ENCODE results near the gene MAML3. TPM values are rescaled to one million over a fixed set of nuclear protein-coding genes. Genes with fewer than 3 reads are reported as not detected.
A peak's percentile ranks its signal among the peaks of the same experiment; 100 is the strongest.

The MAML3 gene
- total RNA-seq, 4 donors from 2014 or later, result 21.2 to 28.4 (median 22.1) TPM

- DNase-seq (ENCODE audit: low spot score in 2 of 2), result peak; percentile 63 to 90
- 63 to 70% methylated on average over 17 of the region's 17 CpGs for WGBS, 2 donors
- H3K4me3 ChIP-seq (ENCODE audit: low read depth, poor library complexity, severe bottlenecking), result no peak overlapping the region
These were observed 59.3 kb downstream of the MAML3 start for GRCh38 chr4:140094438-140095420.

GRCh38 chr4:140092094-140092851 is 61.7 kb downstream of the MAML3 start:
- no peak for TF ChIP-seq CTCF (IDR thresholded peaks at IDR 0.05)
- TF ChIP-seq POLR2A (IDR thresholded peaks at IDR 0.05), result no peak
- 25 to 30% methylated on average over 23 of the region's 23 CpGs for WGBS, 2 donors
- intact Hi-C loops (cut with DNase I; ENCODE audit: low total_unique reads), result no loop called here
- H3K4me3 ChIP-seq (ENCODE audit: low read depth, poor library complexity, severe bottlenecking), result no peak overlapping the region
- peak; percentile 26 to 88 for DNase-seq (ENCODE audit: low spot score in 2 of 2)

More at GRCh38 chr4:140094438-140095420, 59.3 kb downstream of the MAML3 start:
- intact Hi-C loops (cut with DNase I; ENCODE audit: low total_unique reads), result no loop called here
- TF ChIP-seq POLR2A (IDR thresholded peaks at IDR 0.05) (no peak), CTCF (IDR thresholded peaks at IDR 0.05) (no peak)

GRCh38 chr4:140091305-140091704 is 62.7 kb downstream of the MAML3 start:
- TF ChIP-seq CTCF (IDR thresholded peaks at IDR 0.05) (no peak), POLR2A (IDR thresholded peaks at IDR 0.05) (no peak)
- no peak overlapping the region for H3K4me3 ChIP-seq (ENCODE audit: low read depth, poor library complexity, severe bottlenecking)
- intact Hi-C loops (cut with DNase I; ENCODE audit: low total_unique reads), result no loop called here
- no peak for DNase-seq (ENCODE audit: low spot score in 2 of 2)

- no peak for DNase-seq (ENCODE audit: low spot score in 2 of 2)
- 55 to 59% methylated on average over 5 of the region's 5 CpGs for WGBS, 2 donors
- intact Hi-C loops (cut with DNase I; ENCODE audit: low total_unique reads), result no loop called here
- no peak overlapping the region for H3K4me3 ChIP-seq (ENCODE audit: low read depth, poor library complexity, severe bottlenecking)
- TF ChIP-seq CTCF (IDR thresholded peaks at IDR 0.05) (no peak), POLR2A (IDR thresholded peaks at IDR 0.05) (no peak)
These were observed 63.7 kb downstream of the MAML3 start for GRCh38 chr4:140090215-140090731.

- TF ChIP-seq CTCF (IDR thresholded peaks at IDR 0.05), result no peak
- TF ChIP-seq POLR2A (IDR thresholded peaks at IDR 0.05), result no peak
- intact Hi-C loops (cut with DNase I; ENCODE audit: low total_unique reads), result no loop called here
- no peak overlapping the region for H3K4me3 ChIP-seq (ENCODE audit: low read depth, poor library complexity, severe bottlenecking)
- DNase-seq (ENCODE audit: low spot score in 2 of 2), result no peak
These were observed 64.8 kb downstream of the MAML3 start for GRCh38 chr4:140089216-140089615.

Data from lower leg skin (tissue), 4 donors.